GM19025 (cell line): ENCODE results near the gene NHLRC1.

Experiments used
- ATAC-seq: cut with Tn5 transposase; IDR thresholded peaks from one replicate; pipeline ENCODE4 v1.9.1; 2021; ENCODE audit warnings: mild to moderate bottlenecking, low read depth, moderate library complexity; ENCODE audit not compliant: unreplicated experiment

The NHLRC1 gene

GRCh38 chr6:18088419-18089296, 33.8 kb downstream of the NHLRC1 start:
- no peak for ATAC-seq

DNA sequence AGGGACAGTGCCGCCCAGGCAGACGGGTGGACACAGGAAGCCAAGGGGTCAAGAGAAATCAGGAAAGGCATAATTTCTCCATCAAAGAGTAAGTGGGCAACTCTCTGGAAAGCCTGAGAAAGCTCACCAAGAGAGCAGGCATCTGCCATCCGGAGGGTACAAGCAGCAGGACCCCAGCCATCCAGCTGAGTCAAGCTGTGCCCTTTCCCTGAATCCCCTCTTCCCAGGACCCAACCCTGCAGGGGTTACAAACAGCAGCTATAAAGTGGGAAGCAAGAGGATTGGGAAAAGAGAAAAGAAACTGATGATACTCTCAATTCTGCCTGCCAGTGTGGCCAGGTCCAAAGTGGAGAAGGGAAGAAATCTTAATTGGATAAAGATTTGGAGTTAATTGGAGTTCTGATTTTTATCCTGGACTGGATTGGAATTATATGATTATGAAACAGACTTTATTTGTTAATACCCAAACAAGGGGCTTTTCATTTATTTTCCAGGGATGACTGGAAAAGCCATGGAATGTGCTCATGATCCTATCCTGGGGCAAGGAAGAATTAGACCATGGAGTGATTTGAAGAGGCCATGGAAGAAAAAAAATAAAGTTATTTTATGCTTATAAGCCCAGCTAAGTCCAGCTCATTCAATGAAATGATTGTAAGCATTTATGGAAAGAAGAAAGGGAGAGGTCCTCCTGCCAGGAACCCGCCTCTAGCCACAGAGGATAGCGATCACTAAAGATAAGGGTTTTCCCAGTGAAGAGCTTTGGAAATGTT, 34.9 kb downstream of the NHLRC1 start:
- ATAC-seq = no peak

- ATAC-seq = no peak
Observed at GRCh38 chr6:18081025-18081668, 41.3 kb downstream of the NHLRC1 start.

GRCh38 chr6:18080544-18080943, 41.9 kb downstream of the NHLRC1 start:
- no peak for ATAC-seq

DNA sequence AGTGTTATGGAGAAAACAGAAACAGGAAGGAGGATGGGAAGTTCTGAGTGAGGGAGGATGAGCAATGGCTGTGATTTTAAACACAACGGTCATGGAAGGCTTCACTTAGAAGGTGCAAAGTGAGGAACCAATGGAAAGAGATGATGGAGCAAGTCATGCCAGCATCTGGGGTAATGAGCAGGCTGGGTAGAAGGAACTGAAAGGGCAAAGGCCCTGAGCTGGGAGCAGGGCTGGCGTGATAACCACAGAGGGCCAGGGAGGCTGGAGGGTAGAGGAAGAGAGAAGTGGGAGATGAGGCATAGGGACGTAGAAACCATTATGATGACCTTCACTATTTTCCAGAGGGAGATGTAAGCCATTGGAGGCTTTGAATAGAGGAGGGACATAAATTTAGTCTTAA, 43.6 kb downstream of the NHLRC1 start:
- no peak for ATAC-seq

GRCh38 chr6:18076231-18076630, 46.2 kb downstream of the NHLRC1 start:
- ATAC-seq = no peak

GRCh38 chr6:18072841-18073240, 49.6 kb downstream of the NHLRC1 start:
- ATAC-seq = no peak

DNA sequence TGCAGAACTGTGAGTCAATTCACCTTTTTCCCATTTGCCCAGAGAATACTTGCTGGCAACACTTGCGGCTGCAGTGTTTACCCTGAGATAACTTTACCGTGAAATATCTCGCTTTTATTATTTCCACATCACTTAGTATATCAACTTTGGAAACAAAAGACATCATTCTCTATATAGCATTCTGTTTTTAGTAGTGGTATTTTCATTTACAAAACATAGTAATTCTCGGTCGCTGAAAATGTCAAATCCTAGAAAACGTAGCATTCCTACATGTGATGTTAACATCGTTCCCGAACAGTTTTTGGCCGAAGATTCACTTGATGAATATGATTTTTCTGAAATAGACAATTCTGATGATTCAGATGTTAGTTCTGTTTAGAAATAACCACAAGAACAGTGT, 52.0 kb downstream of the NHLRC1 start:
- ATAC-seq = no peak
